Cardiac fibroblast (primary cell): ENCODE measurements around the gene CHST13.
A peak's percentile ranks its signal among the peaks of the same experiment; 100 is the strongest.

Experiments used
- DNase-seq, 2 donors: peaks; one replicate each; pipeline versions ENCODE4 v3.0.0 to v3.0.0-alpha.2; 2010; ENCODE audit warnings: low read depth in 2 of 2
- H3K4me3 ChIP-seq, 2 donors: replicated peaks in 1 of 2; 1 replicate in 1 of 2; 2 replicates in 1 of 2; pipeline ENCODE4 v1.5.1; 2011; ENCODE audit warnings: low read depth in 2 of 2, low read length in 2 of 2, mild to moderate bottlenecking in 2 of 2, moderate library complexity in 1 of 2
- CTCF ChIP-seq: IDR thresholded peaks from one replicate; pipeline ENCODE4 v1.5.1; 2011; ENCODE audit warnings: low read depth, mild to moderate bottlenecking, low read length, inconsistent platforms

The CHST13 gene

GRCh38 chr3:126478581-126479310, 45.2 kb upstream of the CHST13 start:
- no peak for DNase-seq
- no peak for TF ChIP-seq CTCF
- no peak overlapping the region for H3K4me3 ChIP-seq

- H3K4me3 ChIP-seq = no peak overlapping the region
- no peak for DNase-seq
- TF ChIP-seq CTCF = no peak
Observed at GRCh38 chr3:126479642-126480041, 44.3 kb upstream of the CHST13 start.

- DNase-seq = no peak
- TF ChIP-seq CTCF = no peak
- H3K4me3 ChIP-seq = no peak overlapping the region
Observed at GRCh38 chr3:126480206-126480605, 43.7 kb upstream of the CHST13 start.

GRCh38 chr3:126480861-126481260, 43.1 kb upstream of the CHST13 start:
- no peak overlapping the region for H3K4me3 ChIP-seq
- TF ChIP-seq CTCF = no peak
- DNase-seq = peak in 1 of 2 donors; percentile 18

GRCh38 chr3:126481808-126482502, 42.0 kb upstream of the CHST13 start:
- peak; percentile 37 to 40 for DNase-seq
- H3K4me3 ChIP-seq = no peak overlapping the region
- TF ChIP-seq CTCF = no peak

- DNase-seq = no peak
- no peak overlapping the region for H3K4me3 ChIP-seq
- no peak for TF ChIP-seq CTCF
Observed at GRCh38 chr3:126482503-126483255, 41.3 kb upstream of the CHST13 start.
